HUES6 (cell line): ENCODE measurements around the gene GPR78.
A peak's percentile ranks its signal among the peaks of the same experiment; 100 is the strongest.

Experiments
- H3K27ac ChIP-seq: 2 replicates; pipeline ENCODE4 v1.7.0; 2013; ENCODE audit warnings: low read depth, mild to moderate bottlenecking, low read length, inconsistent platforms
- H3K27me3 ChIP-seq: 2 replicates; pipeline ENCODE4 v1.6.1; 2013; ENCODE audit warnings: low read length; ENCODE audit not compliant: control insufficient read depth, insufficient read depth
- H3K36me3 ChIP-seq: 2 replicates; pipeline ENCODE4 v1.6.1; 2013; ENCODE audit warnings: low read length; ENCODE audit not compliant: control insufficient read depth, insufficient read depth
- H3K4me1 ChIP-seq: 2 replicates; pipeline ENCODE4 v1.6.1; 2013; ENCODE audit warnings: low read length; ENCODE audit not compliant: control insufficient read depth, insufficient read depth
- H3K4me3 ChIP-seq: 2 replicates; pipeline ENCODE4 v1.5.1; 2013; ENCODE audit warnings: low read depth, low read length
- H3K9ac ChIP-seq: one replicate; pipeline ENCODE4 v1.6.1; 2013; ENCODE audit warnings: mild to moderate bottlenecking, low read length
- H3K9me3 ChIP-seq: 2 replicates; pipeline ENCODE4 v1.6.1; 2013; ENCODE audit warnings: low read depth, low read length; ENCODE audit not compliant: control insufficient read depth, insufficient read depth

The GPR78 gene

GRCh38 chr4:8588196-8588470 is 7.9 kb downstream of the GPR78 start:
- H3K27ac ChIP-seq: no peak overlapping the region
- no peak overlapping the region for H3K4me3 ChIP-seq
- no peaks in the 10 kb centered on the region for H3K9me3 ChIP-seq
- peaks cover 21% of the 10 kb centered on the region for H3K4me1 ChIP-seq
- peaks cover 88% of the 10 kb centered on the region for H3K27me3 ChIP-seq
- no peaks in the 10 kb centered on the region for H3K36me3 ChIP-seq
- H3K9ac ChIP-seq: no peak overlapping the region

GRCh38 chr4:8589336-8589735 is 9.1 kb downstream of the GPR78 start:
- no peak overlapping the region for H3K9ac ChIP-seq
- H3K4me1 ChIP-seq: peaks cover 30% of the 10 kb centered on the region
- no peak overlapping the region for H3K27ac ChIP-seq
- peaks cover 89% of the 10 kb centered on the region for H3K27me3 ChIP-seq
- no peaks in the 10 kb centered on the region for H3K9me3 ChIP-seq
- H3K4me3 ChIP-seq: no peak overlapping the region
- H3K36me3 ChIP-seq: no peaks in the 10 kb centered on the region

- H3K9me3 ChIP-seq: no peaks in the 10 kb centered on the region
- H3K9ac ChIP-seq: no peak overlapping the region
- H3K27ac ChIP-seq: no peak overlapping the region
- no peak overlapping the region for H3K4me3 ChIP-seq
- H3K27me3 ChIP-seq: peaks cover 82% of the 10 kb centered on the region
- H3K4me1 ChIP-seq: peaks cover 30% of the 10 kb centered on the region
- no peaks in the 10 kb centered on the region for H3K36me3 ChIP-seq
These were observed 9.8 kb downstream of the GPR78 start for GRCh38 chr4:8589823-8590545.

- H3K36me3 ChIP-seq: no peaks in the 10 kb centered on the region
- H3K27ac ChIP-seq: no peak overlapping the region
- no peak overlapping the region for H3K9ac ChIP-seq
- no peak overlapping the region for H3K4me3 ChIP-seq
- peaks cover 30% of the 10 kb centered on the region for H3K4me1 ChIP-seq
- H3K9me3 ChIP-seq: no peaks in the 10 kb centered on the region
- peaks cover 77% of the 10 kb centered on the region for H3K27me3 ChIP-seq
These were observed 10.3 kb downstream of the GPR78 start for GRCh38 chr4:8590546-8590880.

- no peak overlapping the region for H3K4me3 ChIP-seq
- no peaks in the 10 kb centered on the region for H3K36me3 ChIP-seq
- peaks cover 71% of the 10 kb centered on the region for H3K27me3 ChIP-seq
- H3K9ac ChIP-seq: no peak overlapping the region
- H3K4me1 ChIP-seq: peaks cover 30% of the 10 kb centered on the region
- no peak overlapping the region for H3K27ac ChIP-seq
- no peaks in the 10 kb centered on the region for H3K9me3 ChIP-seq
These were observed 10.9 kb downstream of the GPR78 start for GRCh38 chr4:8591114-8591513.

- Histone ChIP-seq H3K36me3 (no peaks in the 10 kb centered on the region), H3K27me3 (peaks cover 64% of the 10 kb centered on the region), H3K9ac (no peak overlapping the region), H3K9me3 (no peaks in the 10 kb centered on the region), H3K4me3 (peak overlapping the region; percentile 79; the same call in 1 of the 2 replicates), H3K4me1 (peaks cover 29% of the 10 kb centered on the region), H3K27ac (no peak overlapping the region)
These were observed 11.6 kb downstream of the GPR78 start for GRCh38 chr4:8591626-8592365.

GRCh38 chr4:8592366-8593263 is 12.4 kb downstream of the GPR78 start, which contains the start of gene CPZ:
Gene CPZ, plus strand, starts transcription at chr4:8592765. Its CDS starts 69 bp downstream, at chr4:8592834.
- H3K4me1 ChIP-seq: peaks cover 28% of the 10 kb centered on the region
- peak within 1 kb of the TSS; percentile 71 for H3K9ac ChIP-seq
- peak within 1 kb of the TSS; percentile 79 for H3K4me3 ChIP-seq

GRCh38 chr4:8593264-8594096 is 13.3 kb downstream of the GPR78 start:
- Histone ChIP-seq H3K27ac (no peak overlapping the region), H3K4me1 (peaks cover 28% of the 10 kb centered on the region)

More at GRCh38 chr4:8592366-8593263, 12.4 kb downstream of the GPR78 start, which contains the start of gene CPZ:
- Histone ChIP-seq H3K27ac (peak within 1 kb of the TSS; percentile 31; the same call in 1 of the 2 replicates), H3K36me3 (no peaks in the 10 kb centered on the region), H3K27me3 (peaks cover 56% of the 10 kb centered on the region), H3K9me3 (no peaks in the 10 kb centered on the region)

GRCh38 chr4:8594097-8595038 is 14.2 kb downstream of the GPR78 start:
- no peaks in the 10 kb centered on the region for H3K36me3 ChIP-seq
- peak overlapping the region; percentile 79 for H3K4me3 ChIP-seq
- no peak overlapping the region for H3K27ac ChIP-seq
- peaks cover 44% of the 10 kb centered on the region for H3K27me3 ChIP-seq
- peaks cover 28% of the 10 kb centered on the region for H3K4me1 ChIP-seq
- H3K9ac ChIP-seq: no peak overlapping the region
- no peaks in the 10 kb centered on the region for H3K9me3 ChIP-seq

More at GRCh38 chr4:8593264-8594096, 13.3 kb downstream of the GPR78 start:
- Histone ChIP-seq H3K9me3 (no peaks in the 10 kb centered on the region), H3K4me3 (peak overlapping the region; percentile 79), H3K9ac (peak overlapping the region; percentile 71), H3K27me3 (peaks cover 48% of the 10 kb centered on the region), H3K36me3 (no peaks in the 10 kb centered on the region)
